HEK293 (cell line): Measurements from ENCODE around the gene AHRR.

Experiments
- HOXC10 ChIP-seq: sonication (generic); formaldehyde crosslinking; IDR thresholded peaks from 2 replicates; pipeline ENCODE4 v1.8.1; 2023; ENCODE audit warnings: mild to moderate bottlenecking, missing genetic modification reagents
- KLF9 ChIP-seq: fragments of 450-650 bp; formaldehyde crosslinking; IDR thresholded peaks from 2 replicates; pipeline ENCODE4 v1.5.1; 2016; ENCODE audit warnings: missing biosample characterization, missing genetic modification characterization, low read depth
- MYNN ChIP-seq: fragments of 450-650 bp; formaldehyde crosslinking; IDR thresholded peaks from 2 replicates; pipeline ENCODE4 v1.5.1; 2016; ENCODE audit warnings: missing biosample characterization, missing genetic modification characterization, borderline replicate concordance
- YY1 ChIP-seq: fragments of 450-650 bp; formaldehyde crosslinking; IDR thresholded peaks from 2 replicates; pipeline ENCODE4 v1.5.1; 2018; ENCODE audit warnings: missing biosample characterization, missing genetic modification characterization
- ZNF274 ChIP-seq, 2 experiments: fragments of 200-500 bp in 1 of 2; fragments of 450-650 bp in 1 of 2; sonication (Bioruptor generic) in 1 of 2; formaldehyde crosslinking in 1 of 2; IDR thresholded peaks; 2 replicates each; pipeline versions ENCODE4 v1.5.1 to v1.6.1; 2014 to 2016; ENCODE audit warnings: borderline replicate concordance in 1 of 2, inconsistent platforms in 1 of 2, low read length in 1 of 2, missing biosample characterization in 1 of 2, missing genetic modification characterization in 1 of 2
- ZNF292 ChIP-seq: fragments of 450-650 bp; formaldehyde crosslinking; IDR thresholded peaks from 2 replicates; pipeline ENCODE4 v1.5.1; 2016; ENCODE audit warnings: low read depth, missing biosample characterization, missing genetic modification characterization, borderline replicate concordance
- ZNF350 ChIP-seq: fragments of 450-650 bp; formaldehyde crosslinking; IDR thresholded peaks from 2 replicates; pipeline ENCODE4 v1.5.0; 2017; ENCODE audit warnings: missing biosample characterization, mild to moderate bottlenecking, missing genetic modification characterization
- ZNF785 ChIP-seq: fragments of 450-650 bp; formaldehyde crosslinking; IDR thresholded peaks from 2 replicates; pipeline ENCODE4 v1.5.1; 2016; ENCODE audit warnings: missing biosample characterization, missing genetic modification characterization
- ZNF792 ChIP-seq: fragments of 450-650 bp; formaldehyde crosslinking; IDR thresholded peaks from 2 replicates; pipeline ENCODE4 v1.5.1; 2016; ENCODE audit warnings: missing biosample characterization, missing genetic modification characterization
- TF ChIP-seq, protein P1 (sequence below): fragments of 450-650 bp; formaldehyde crosslinking; IDR thresholded peaks from 2 replicates; pipeline ENCODE4 v1.5.1; 2016; ENCODE audit warnings: missing biosample characterization, missing genetic modification characterization
- TF ChIP-seq, protein P2 (sequence below): fragments of 450-650 bp; formaldehyde crosslinking; IDR thresholded peaks from 2 replicates; pipeline ENCODE4 v1.5.1; 2016; ENCODE audit warnings: missing biosample characterization, missing genetic modification characterization, low read depth

DNA sequence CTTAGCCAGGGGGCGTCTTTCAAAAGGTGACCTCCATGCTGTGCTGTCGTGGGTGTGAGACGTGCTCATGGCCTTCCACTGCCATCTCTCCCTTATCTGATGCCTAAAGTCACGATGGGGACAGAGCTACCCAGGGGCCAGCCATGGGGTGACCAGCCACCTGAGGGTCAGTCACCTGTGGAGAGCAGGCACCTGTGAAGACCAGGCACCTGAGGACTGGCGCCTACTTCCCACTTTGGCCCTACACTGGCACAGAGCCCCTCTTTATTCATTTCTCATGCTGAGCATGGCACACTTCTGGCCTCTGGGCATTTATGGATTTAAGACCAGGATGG is 115.1 kb downstream of the AHRR start:
- TF ChIP-seq, protein P1, sequence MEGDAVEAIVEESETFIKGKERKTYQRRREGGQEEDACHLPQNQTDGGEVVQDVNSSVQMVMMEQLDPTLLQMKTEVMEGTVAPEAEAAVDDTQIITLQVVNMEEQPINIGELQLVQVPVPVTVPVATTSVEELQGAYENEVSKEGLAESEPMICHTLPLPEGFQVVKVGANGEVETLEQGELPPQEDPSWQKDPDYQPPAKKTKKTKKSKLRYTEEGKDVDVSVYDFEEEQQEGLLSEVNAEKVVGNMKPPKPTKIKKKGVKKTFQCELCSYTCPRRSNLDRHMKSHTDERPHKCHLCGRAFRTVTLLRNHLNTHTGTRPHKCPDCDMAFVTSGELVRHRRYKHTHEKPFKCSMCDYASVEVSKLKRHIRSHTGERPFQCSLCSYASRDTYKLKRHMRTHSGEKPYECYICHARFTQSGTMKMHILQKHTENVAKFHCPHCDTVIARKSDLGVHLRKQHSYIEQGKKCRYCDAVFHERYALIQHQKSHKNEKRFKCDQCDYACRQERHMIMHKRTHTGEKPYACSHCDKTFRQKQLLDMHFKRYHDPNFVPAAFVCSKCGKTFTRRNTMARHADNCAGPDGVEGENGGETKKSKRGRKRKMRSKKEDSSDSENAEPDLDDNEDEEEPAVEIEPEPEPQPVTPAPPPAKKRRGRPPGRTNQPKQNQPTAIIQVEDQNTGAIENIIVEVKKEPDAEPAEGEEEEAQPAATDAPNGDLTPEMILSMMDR (tag by site-specific recombination), result no peak
- TF ChIP-seq ZNF274 (IDR thresholded peaks at IDR 0.05; ENCODE audit: low read length) (no peak), ZNF274 (tag by site-specific recombination; IDR thresholded peaks at IDR 0.05; ENCODE audit: borderline replicate concordance) (no peak), ZNF792 (no peak), MYNN (no peak), ZNF785 (tag by site-specific recombination) (no peak), ZNF292 (tag by site-specific recombination) (no peak), HOXC10 (CRISPR knock-in tag) (no peak), KLF9 (tag by site-specific recombination) (no peak), ZNF350 (tag by site-specific recombination) (no peak), YY1 (no peak)
- TF ChIP-seq, protein P2, sequence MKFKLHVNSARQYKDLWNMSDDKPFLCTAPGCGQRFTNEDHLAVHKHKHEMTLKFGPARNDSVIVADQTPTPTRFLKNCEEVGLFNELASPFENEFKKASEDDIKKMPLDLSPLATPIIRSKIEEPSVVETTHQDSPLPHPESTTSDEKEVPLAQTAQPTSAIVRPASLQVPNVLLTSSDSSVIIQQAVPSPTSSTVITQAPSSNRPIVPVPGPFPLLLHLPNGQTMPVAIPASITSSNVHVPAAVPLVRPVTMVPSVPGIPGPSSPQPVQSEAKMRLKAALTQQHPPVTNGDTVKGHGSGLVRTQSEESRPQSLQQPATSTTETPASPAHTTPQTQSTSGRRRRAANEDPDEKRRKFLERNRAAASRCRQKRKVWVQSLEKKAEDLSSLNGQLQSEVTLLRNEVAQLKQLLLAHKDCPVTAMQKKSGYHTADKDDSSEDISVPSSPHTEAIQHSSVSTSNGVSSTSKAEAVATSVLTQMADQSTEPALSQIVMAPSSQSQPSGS (tag by site-specific recombination), result no peak
